Measurements from ENCODE around the gene HAGHL.

Gene HAGHL

GRCh38 chr16:722835-723633, 3.9 kb upstream of the HAGHL start:
- H3K4me3 ChIP-seq (ENCODE audit: low read depth, low read length): no peak overlapping the region
- no peak for DNase-seq (ENCODE audit: low read depth)
- TF ChIP-seq CTCF (IDR thresholded peaks at IDR 0.05; ENCODE audit: low read depth, low read length, missing control alignments): no peak
- in situ Hi-C loops (cut with HindIII; ENCODE audit: low sequenced_read_pairs): no loop called here

GRCh38 chr16:723695-724094, 3.2 kb upstream of the HAGHL start:
- DNase-seq (ENCODE audit: low read depth): no peak
- no peak for TF ChIP-seq CTCF (IDR thresholded peaks at IDR 0.05; ENCODE audit: low read depth, low read length, missing control alignments)
- in situ Hi-C loops (cut with HindIII; ENCODE audit: low sequenced_read_pairs): no loop called here
- no peak overlapping the region for H3K4me3 ChIP-seq (ENCODE audit: low read depth, low read length)

- TF ChIP-seq CTCF (IDR thresholded peaks at IDR 0.05; ENCODE audit: low read depth, low read length, missing control alignments): no peak
- in situ Hi-C loops (cut with HindIII; ENCODE audit: low sequenced_read_pairs): no loop called here
- DNase-seq (ENCODE audit: low read depth): no peak
- no peak overlapping the region for H3K4me3 ChIP-seq (ENCODE audit: low read depth, low read length)
These were observed 2.5 kb upstream of the HAGHL start for GRCh38 chr16:724188-725040.

DNA sequence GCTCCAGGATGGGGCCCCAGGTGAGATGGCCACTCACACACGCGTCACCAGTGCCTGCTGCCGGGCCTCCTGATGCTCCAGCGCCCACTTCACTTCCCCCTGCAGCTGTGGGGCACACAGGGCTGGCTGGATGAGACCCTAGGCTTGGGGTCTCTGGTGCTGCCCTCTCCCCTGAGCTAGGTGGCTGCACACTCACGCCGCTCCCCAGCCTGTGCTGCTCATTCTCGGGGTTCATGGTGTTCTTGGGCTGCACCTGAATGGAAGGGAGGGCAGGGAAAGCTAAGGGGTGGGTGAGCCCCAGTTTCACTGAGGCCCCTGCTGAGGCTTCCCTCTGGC, 1.9 kb upstream of the HAGHL start:
- DNase-seq (ENCODE audit: low read depth): no peak
- in situ Hi-C loops (cut with HindIII; ENCODE audit: low sequenced_read_pairs): no loop called here
- no peak for TF ChIP-seq CTCF (IDR thresholded peaks at IDR 0.05; ENCODE audit: low read depth, low read length, missing control alignments)
- H3K4me3 ChIP-seq (ENCODE audit: low read depth, low read length): no peak overlapping the region

GRCh38 chr16:725463-726187, 1.3 kb upstream of the HAGHL start:
- no peak overlapping the region for H3K4me3 ChIP-seq (ENCODE audit: low read depth, low read length)
- no peak for TF ChIP-seq CTCF (IDR thresholded peaks at IDR 0.05; ENCODE audit: low read depth, low read length, missing control alignments)
- DNase-seq (ENCODE audit: low read depth): no peak
- in situ Hi-C loops (cut with HindIII; ENCODE audit: low sequenced_read_pairs): no loop called here

- in situ Hi-C loops (cut with HindIII; ENCODE audit: low sequenced_read_pairs): no loop called here
- H3K4me3 ChIP-seq (ENCODE audit: low read depth, low read length): no peak overlapping the region
These were observed 793 bp upstream of the HAGHL start for GRCh38 chr16:726188-726437.

More at GRCh38 chr16:726188-726437, 793 bp upstream of the HAGHL start:
- no peak for DNase-seq (ENCODE audit: low read depth)
- no peak for TF ChIP-seq CTCF (IDR thresholded peaks at IDR 0.05; ENCODE audit: low read depth, low read length, missing control alignments)
